Measurements from ENCODE around the gene CDH23.

- TF ChIP-seq ZNF274 (IDR thresholded peaks at IDR 0.05; ENCODE audit: borderline replicate concordance, extremely low read depth, low read length): no peak
- no peak for TF ChIP-seq CTCF (IDR thresholded peaks at IDR 0.05; ENCODE audit: control extremely low read depth in 1 of 3, insufficient read depth in 1 of 3, low read depth in 1 of 3, low read length in 3 of 3)
- no peak for TF ChIP-seq POLR2AphosphoS5 (IDR thresholded peaks at IDR 0.05; ENCODE audit: low read depth, low read length)
- TF ChIP-seq YY1 (IDR thresholded peaks at IDR 0.05; ENCODE audit: low read depth, low read length): no peak
- TF ChIP-seq MAX (IDR thresholded peaks at IDR 0.05): no peak
- TF ChIP-seq POLR2A (IDR thresholded peaks at IDR 0.05; ENCODE audit: control extremely low read depth in 1 of 2, low read depth in 2 of 2, low read length in 2 of 2): no peak
Observed at GRCh38 chr10:71630168-71630567, 233.4 kb downstream of the CDH23 start.
